GM19023 (cell line): ENCODE data around the gene PDIA6.
"Not testable (repeated sequence)": the region's sequence is repeated elsewhere in the genome, so short reads cannot be mapped to it uniquely, and the experiment has no call there.

Experiments used
- ATAC-seq: cut with Tn5 transposase; IDR thresholded peaks from one replicate; pipeline ENCODE4 v1.9.1; 2021; ENCODE audit warnings: mild to moderate bottlenecking, moderate library complexity; ENCODE audit not compliant: unreplicated experiment

PDIA6 gene

GRCh38 chr2:10833021-10833420, 20.4 kb upstream of the PDIA6 start:
- no peak for ATAC-seq

GRCh38 chr2:10832203-10832936, 19.8 kb upstream of the PDIA6 start:
- ATAC-seq, result peak; percentile 78

GRCh38 chr2:10831400-10831985, 18.9 kb upstream of the PDIA6 start:
- no peak for ATAC-seq

GRCh38 chr2:10830641-10831399, 18.2 kb upstream of the PDIA6 start:
- ATAC-seq, result no peak

- ATAC-seq, result no peak
Observed at GRCh38 chr2:10830203-10830602, 17.6 kb upstream of the PDIA6 start.

- no peak for ATAC-seq
Observed at GRCh38 chr2:10829299-10829698, 16.7 kb upstream of the PDIA6 start.

GRCh38 chr2:10828346-10828745, 15.8 kb upstream of the PDIA6 start:
- ATAC-seq, result no peak

GRCh38 chr2:10826625-10827024, 14.0 kb upstream of the PDIA6 start:
- ATAC-seq, result no peak

GRCh38 chr2:10826026-10826425, 13.4 kb upstream of the PDIA6 start:
- no peak for ATAC-seq

- ATAC-seq, result no peak
Observed at GRCh38 chr2:10824191-10824590, 11.6 kb upstream of the PDIA6 start.

GRCh38 chr2:10820978-10821695, 8.6 kb upstream of the PDIA6 start:
- ATAC-seq, result no peak

GRCh38 chr2:10820562-10820961, 8.0 kb upstream of the PDIA6 start:
- ATAC-seq, result no peak

GRCh38 chr2:10819714-10820314, 7.2 kb upstream of the PDIA6 start:
- no peak for ATAC-seq

- no peak for ATAC-seq
Observed at GRCh38 chr2:10818984-10819383, 6.4 kb upstream of the PDIA6 start.

GRCh38 chr2:10818305-10818704, 5.7 kb upstream of the PDIA6 start:
- not testable (repeated sequence) for ATAC-seq

GRCh38 chr2:10817413-10817812, 4.8 kb upstream of the PDIA6 start:
- ATAC-seq, result no peak

- ATAC-seq, result no peak
Observed at GRCh38 chr2:10814571-10815331, 2.2 kb upstream of the PDIA6 start.

GRCh38 chr2:10814142-10814541, 1.6 kb upstream of the PDIA6 start:
- ATAC-seq, result no peak

- not testable (repeated sequence) for ATAC-seq
Observed at GRCh38 chr2:10813163-10814138, 866 bp upstream of the PDIA6 start.
